Measurements from ENCODE around the gene MT1M. TPM values are rescaled to one million over a fixed set of nuclear protein-coding genes. Genes with fewer than 3 reads are reported as not detected.

MT1M gene
- total and polyA plus RNA-seq, 10 of the 15 experiments (the other 5 are each of a cell fraction or from before 2014, with no cell fraction given): not detected

- TF ChIP-seq CUX1 (IDR thresholded peaks at IDR 0.05; ENCODE audit: insufficient replicate concordance, low read depth, low read length): no peak
- no peak for TF ChIP-seq NFXL1 (IDR thresholded peaks at IDR 0.05; ENCODE audit: borderline replicate concordance)
- no peak for TF ChIP-seq RAD51 (IDR thresholded peaks at IDR 0.05)
- no peak for TF ChIP-seq SKIL (IDR thresholded peaks at IDR 0.05; ENCODE audit: low read depth, poor library complexity, severe bottlenecking)
- no peak for TF ChIP-seq MXI1 (IDR thresholded peaks at IDR 0.05; ENCODE audit: low read depth, low read length)
- no peak for TF ChIP-seq E2F8 (IDR thresholded peaks at IDR 0.05; ENCODE audit: low read depth, partially characterized antibody)
These were observed 8.8 kb upstream of the MT1M start (continued) for GRCh38 chr16:56623637-56624036.
